Activated T-cell treated with anti-CD3 and anti-CD28 coated beads, Interleukin-2, amount 50 U/mL, for 48 hours (primary cell): Measurements from ENCODE around the gene ADGRG6.
"Not testable (repeated sequence)": the region's sequence is repeated elsewhere in the genome, so short reads cannot be mapped to it uniquely, and the experiment has no call there.

Experiments
- DNase-seq, 2 experiments: peaks; one replicate each; pipeline ENCODE4 v3.0.0-alpha.2; 2020

ADGRG6 gene

GRCh38 chr6:142301651-142302391, at the start of gene ADGRG6:
TSS of gene ADGRG6 (plus strand) at chr6:142302007. CDS start at chr6:142302330, 323 bp downstream.
- peak; percentile 64 to 74 for DNase-seq

GRCh38 chr6:142254513-142254912, 47.3 kb upstream of the ADGRG6 start:
- DNase-seq: no peak

GRCh38 chr6:142255785-142256184, 46.0 kb upstream of the ADGRG6 start:
- no peak for DNase-seq

- DNase-seq: no peak
Measured at GRCh38 chr6:142258305-142258704, 43.5 kb upstream of the ADGRG6 start.

- no peak for DNase-seq
Measured at GRCh38 chr6:142258757-142259156, 43.0 kb upstream of the ADGRG6 start.

GRCh38 chr6:142260748-142261147, 41.1 kb upstream of the ADGRG6 start:
- no peak for DNase-seq

GRCh38 chr6:142262231-142262630, 39.6 kb upstream of the ADGRG6 start:
- DNase-seq: no peak

- no peak for DNase-seq
Measured at GRCh38 chr6:142265476-142265875, 36.3 kb upstream of the ADGRG6 start.

- no peak for DNase-seq
Measured at GRCh38 chr6:142266060-142266459, 35.7 kb upstream of the ADGRG6 start.

- DNase-seq: no peak
Measured at GRCh38 chr6:142271476-142271875, 30.3 kb upstream of the ADGRG6 start.

- DNase-seq: no peak
Measured at GRCh38 chr6:142274656-142275055, 27.2 kb upstream of the ADGRG6 start.

- no peak for DNase-seq
Measured at GRCh38 chr6:142275236-142276006, 26.4 kb upstream of the ADGRG6 start.

- no peak for DNase-seq
Measured at GRCh38 chr6:142276256-142276655, 25.6 kb upstream of the ADGRG6 start.

GRCh38 chr6:142279350-142280180, 22.2 kb upstream of the ADGRG6 start:
- no peak for DNase-seq

GRCh38 chr6:142280265-142280664, 21.5 kb upstream of the ADGRG6 start:
- no peak for DNase-seq

GRCh38 chr6:142280927-142281326, 20.9 kb upstream of the ADGRG6 start:
- DNase-seq: no peak

- not testable (repeated sequence) for DNase-seq
Measured at GRCh38 chr6:142283138-142283537, 18.7 kb upstream of the ADGRG6 start.

- no peak for DNase-seq
Measured at GRCh38 chr6:142284419-142284818, 17.4 kb upstream of the ADGRG6 start.

- no peak for DNase-seq
Measured at GRCh38 chr6:142285235-142286087, 16.3 kb upstream of the ADGRG6 start.

GRCh38 chr6:142286088-142286409, 15.8 kb upstream of the ADGRG6 start:
- DNase-seq: no peak

- DNase-seq: no peak
Measured at GRCh38 chr6:142289687-142290086, 12.1 kb upstream of the ADGRG6 start.

- DNase-seq: no peak
Measured at GRCh38 chr6:142290851-142291250, 11.0 kb upstream of the ADGRG6 start.

GRCh38 chr6:142291512-142291911, 10.3 kb upstream of the ADGRG6 start:
- no peak for DNase-seq
